SK-N-SH treated with all-trans-retinoic acid at 6 μM for 48 hours (cell line): ENCODE data around the gene BBS9.

Experiments
- ATAC-seq: fragments of 200-7000 bp; cut with Tn5 transposase; 3 replicates; pipeline ENCODE4 v1.9.1; 2020; ENCODE audit warnings: mild to moderate bottlenecking, moderate library complexity
- ARNTL ChIP-seq: fragments of 450-650 bp; formaldehyde crosslinking; IDR thresholded peaks from 2 replicates; pipeline ENCODE4 v1.5.0; 2020; ENCODE audit warnings: low read depth, mild to moderate bottlenecking, moderate library complexity, borderline replicate concordance
- BACH2 ChIP-seq: fragments of 250-450 bp; sonication (Bioruptor Pico); IDR thresholded peaks from 2 replicates; pipeline ENCODE4 v1.9.0; 2021; ENCODE audit warnings: mild to moderate bottlenecking, borderline replicate concordance
- CSDC2 ChIP-seq: fragments of 250-450 bp; sonication (Bioruptor Pico); IDR thresholded peaks from 2 replicates; pipeline ENCODE4 v1.5.0; 2020; ENCODE audit warnings: mild to moderate bottlenecking, moderate library complexity
- ESRRG ChIP-seq: fragments of 250-450 bp; sonication (Bioruptor Pico); IDR thresholded peaks from 2 replicates; pipeline ENCODE4 v1.6.1; 2021; ENCODE audit warnings: mild to moderate bottlenecking
- GLIS3 ChIP-seq: fragments of 250-450 bp; sonication (Bioruptor Pico); IDR thresholded peaks from 2 replicates; pipeline ENCODE4 v1.5.0; 2020; ENCODE audit warnings: mild to moderate bottlenecking, moderate library complexity
- OSR1 ChIP-seq: fragments of 250-450 bp; sonication (Bioruptor Pico); IDR thresholded peaks from 2 replicates; pipeline ENCODE4 v1.8.0; 2022; ENCODE audit warnings: moderate library complexity, mild to moderate bottlenecking, inconsistent platforms
- POU6F1 ChIP-seq: fragments of 250-450 bp; sonication (Bioruptor Pico); IDR thresholded peaks from 2 replicates; pipeline ENCODE4 v1.8.0; 2021; ENCODE audit warnings: low read depth, mild to moderate bottlenecking, moderate library complexity, borderline replicate concordance
- PPARA ChIP-seq: fragments of 250-450 bp; sonication (Bioruptor Pico); IDR thresholded peaks from 2 replicates; pipeline ENCODE4 v1.5.0; 2020; ENCODE audit warnings: mild to moderate bottlenecking, borderline replicate concordance
- RARB ChIP-seq: fragments of 250-450 bp; sonication (Bioruptor Pico); IDR thresholded peaks from 2 replicates; pipeline ENCODE4 v1.8.0; 2021; ENCODE audit warnings: mild to moderate bottlenecking, moderate library complexity
- SNAI2 ChIP-seq: fragments of 250-450 bp; sonication (Bioruptor Pico); IDR thresholded peaks from 2 replicates; pipeline ENCODE4 v1.5.0; 2020; ENCODE audit warnings: mild to moderate bottlenecking, moderate library complexity
- TCF4 ChIP-seq: fragments of 250-450 bp; sonication (Bioruptor Pico); IDR thresholded peaks from 2 replicates; pipeline ENCODE4 v1.8.0; 2021; ENCODE audit warnings: mild to moderate bottlenecking, moderate library complexity, borderline replicate concordance
- TOX ChIP-seq: fragments of 250-450 bp; sonication (Bioruptor Pico); IDR thresholded peaks from 2 replicates; pipeline ENCODE4 v1.8.0; 2021; ENCODE audit warnings: mild to moderate bottlenecking, moderate library complexity, borderline replicate concordance
- ZC3H10 ChIP-seq: fragments of 250-450 bp; sonication (Bioruptor Pico); IDR thresholded peaks from 2 replicates; pipeline ENCODE4 v1.5.1; 2021; ENCODE audit warnings: mild to moderate bottlenecking, moderate library complexity
- ZFP3 ChIP-seq: fragments of 250-450 bp; sonication (Bioruptor Pico); IDR thresholded peaks from 2 replicates; pipeline ENCODE4 v1.5.0; 2020; ENCODE audit warnings: mild to moderate bottlenecking, moderate library complexity
- ZFP30 ChIP-seq: fragments of 450-650 bp; formaldehyde crosslinking; IDR thresholded peaks from 2 replicates; pipeline ENCODE4 v1.5.0; 2022; ENCODE audit warnings: mild to moderate bottlenecking, moderate library complexity
- ZNF565 ChIP-seq: fragments of 450-650 bp; formaldehyde crosslinking; conservative IDR thresholded peaks from 2 replicates; pipeline ENCODE4 v1.5.0; 2020; ENCODE audit warnings: low read depth, mild to moderate bottlenecking, moderate library complexity
- ZNF70 ChIP-seq: fragments of 450-650 bp; formaldehyde crosslinking; IDR thresholded peaks from 2 replicates; pipeline ENCODE4 v1.5.0; 2020; ENCODE audit warnings: mild to moderate bottlenecking, moderate library complexity
- ZNF8 ChIP-seq: fragments of 450-650 bp; formaldehyde crosslinking; IDR thresholded peaks from 2 replicates; pipeline ENCODE4 v1.5.0; 2020; ENCODE audit warnings: mild to moderate bottlenecking, moderate library complexity
- TF ChIP-seq, protein P1 (sequence below): fragments of 250-450 bp; sonication (Bioruptor Pico); IDR thresholded peaks from 2 replicates; pipeline ENCODE4 v1.8.0; 2020; ENCODE audit warnings: mild to moderate bottlenecking, moderate library complexity, borderline replicate concordance
- TF ChIP-seq, protein P2 (sequence below): fragments of 250-450 bp; sonication (Bioruptor Pico); IDR thresholded peaks from 2 replicates; pipeline ENCODE4 v1.5.1; 2021; ENCODE audit warnings: mild to moderate bottlenecking, moderate library complexity

Gene BBS9

GRCh38 chr7:33578166-33578565 lies 448.8 kb downstream of the BBS9 start:
- TF ChIP-seq ARNTL (CRISPR knock-in tag) (no peak), TCF4 (CRISPR knock-in tag) (no peak), ESRRG (CRISPR knock-in tag) (no peak), SNAI2 (no peak), ZNF70 (CRISPR knock-in tag) (no peak), ZFP30 (CRISPR knock-in tag) (no peak), ZC3H10 (CRISPR knock-in tag) (no peak), RARB (CRISPR knock-in tag) (no peak), PPARA (CRISPR knock-in tag) (no peak)
- TF ChIP-seq, all 23 proteins: peak for 0
- no peak for ATAC-seq

DNA sequence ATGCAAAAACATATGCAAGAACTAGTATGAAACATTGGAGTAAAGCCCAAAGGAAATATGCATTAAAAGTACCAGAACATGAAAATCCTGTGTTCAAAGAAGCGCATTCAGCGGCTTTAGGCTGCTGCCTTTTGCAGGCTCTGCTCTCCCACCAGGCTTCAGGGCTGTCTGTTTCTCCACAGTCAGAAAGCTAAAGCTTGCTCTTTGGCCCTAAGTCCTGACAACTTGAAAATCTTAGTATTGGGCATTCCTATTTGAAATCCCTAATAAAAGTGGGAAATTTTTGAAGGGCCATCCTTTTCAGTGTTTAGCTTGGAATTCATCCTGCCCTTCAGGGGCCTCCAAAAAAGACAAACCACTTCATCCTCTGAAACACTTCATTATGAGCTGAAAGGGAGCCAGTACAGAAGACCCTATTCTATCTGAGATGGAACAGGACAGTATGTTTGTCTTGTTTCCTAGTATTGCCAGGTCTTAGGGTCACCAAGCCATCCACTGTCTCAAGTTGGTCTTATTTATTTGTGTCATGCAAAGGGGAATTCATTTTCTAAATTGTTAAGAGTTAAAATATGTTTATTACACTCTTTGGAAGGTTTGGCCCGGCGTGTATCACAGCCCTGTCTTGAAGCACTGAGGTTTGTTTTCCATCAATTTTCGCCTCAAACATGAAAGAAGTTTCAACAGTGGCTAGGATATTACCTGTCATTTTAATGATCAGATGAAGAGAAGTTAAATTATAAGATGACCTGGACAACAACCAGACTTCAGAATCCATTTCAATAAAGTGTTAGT lies 449.7 kb downstream of the BBS9 start:
- no peak for ATAC-seq
- no peak for TF ChIP-seq SNAI2
- no peak for TF ChIP-seq ZFP30 (CRISPR knock-in tag)
- TF ChIP-seq TCF4 (CRISPR knock-in tag) = no peak
- TF ChIP-seq CSDC2 (CRISPR knock-in tag) = no peak
- TF ChIP-seq ARNTL (CRISPR knock-in tag) = no peak
- TF ChIP-seq PPARA (CRISPR knock-in tag) = no peak

DNA sequence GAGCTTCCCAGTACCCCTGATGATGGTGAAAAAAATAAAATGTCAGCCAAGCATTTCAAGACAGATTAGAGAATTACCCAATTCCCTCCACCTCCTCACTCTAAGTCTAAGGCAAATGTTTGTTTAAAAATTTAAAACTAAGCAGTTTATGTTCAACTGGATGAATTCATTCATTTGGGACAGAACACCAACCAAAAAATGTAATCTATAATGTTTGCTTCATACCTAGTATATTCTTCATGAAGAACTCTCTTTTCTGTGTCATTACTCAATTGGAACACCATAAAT lies 450.3 kb downstream of the BBS9 start:
- no peak for ATAC-seq
- TF ChIP-seq ZNF565 (CRISPR knock-in tag) (no peak), GLIS3 (CRISPR knock-in tag) (no peak), SNAI2 (no peak), ZC3H10 (CRISPR knock-in tag) (no peak)
- TF ChIP-seq, protein P1, sequence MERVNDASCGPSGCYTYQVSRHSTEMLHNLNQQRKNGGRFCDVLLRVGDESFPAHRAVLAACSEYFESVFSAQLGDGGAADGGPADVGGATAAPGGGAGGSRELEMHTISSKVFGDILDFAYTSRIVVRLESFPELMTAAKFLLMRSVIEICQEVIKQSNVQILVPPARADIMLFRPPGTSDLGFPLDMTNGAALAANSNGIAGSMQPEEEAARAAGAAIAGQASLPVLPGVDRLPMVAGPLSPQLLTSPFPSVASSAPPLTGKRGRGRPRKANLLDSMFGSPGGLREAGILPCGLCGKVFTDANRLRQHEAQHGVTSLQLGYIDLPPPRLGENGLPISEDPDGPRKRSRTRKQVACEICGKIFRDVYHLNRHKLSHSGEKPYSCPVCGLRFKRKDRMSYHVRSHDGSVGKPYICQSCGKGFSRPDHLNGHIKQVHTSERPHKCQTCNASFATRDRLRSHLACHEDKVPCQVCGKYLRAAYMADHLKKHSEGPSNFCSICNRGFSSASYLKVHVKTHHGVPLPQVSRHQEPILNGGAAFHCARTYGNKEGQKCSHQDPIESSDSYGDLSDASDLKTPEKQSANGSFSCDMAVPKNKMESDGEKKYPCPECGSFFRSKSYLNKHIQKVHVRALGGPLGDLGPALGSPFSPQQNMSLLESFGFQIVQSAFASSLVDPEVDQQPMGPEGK (CRISPR knock-in tag) = no peak

DNA sequence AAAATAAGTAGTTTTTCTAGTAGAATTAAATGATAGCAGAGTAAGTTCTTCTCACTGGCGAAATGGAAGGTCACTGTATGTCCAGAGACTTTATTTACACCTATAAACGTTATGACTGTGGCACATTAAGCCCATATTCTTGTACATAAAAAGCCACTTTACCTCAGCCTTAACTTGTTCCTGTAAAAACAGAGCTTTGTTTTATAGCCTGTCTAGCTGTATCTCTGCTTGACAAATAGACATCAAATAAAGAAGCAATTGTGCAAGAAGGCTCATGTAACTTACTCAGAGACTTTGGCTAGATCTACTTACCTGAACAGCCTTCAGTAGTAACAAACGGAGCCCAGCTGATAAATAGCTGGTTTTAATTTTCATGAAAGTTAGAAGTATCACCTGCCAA lies 451.9 kb downstream of the BBS9 start:
- ATAC-seq = no peak
- TF ChIP-seq ARNTL (CRISPR knock-in tag) (no peak), ZNF70 (CRISPR knock-in tag) (no peak), GLIS3 (CRISPR knock-in tag) (no peak), ZNF8 (no peak), BACH2 (CRISPR knock-in tag) (no peak), ESRRG (CRISPR knock-in tag) (no peak), CSDC2 (CRISPR knock-in tag) (no peak)
- TF ChIP-seq, protein P2, sequence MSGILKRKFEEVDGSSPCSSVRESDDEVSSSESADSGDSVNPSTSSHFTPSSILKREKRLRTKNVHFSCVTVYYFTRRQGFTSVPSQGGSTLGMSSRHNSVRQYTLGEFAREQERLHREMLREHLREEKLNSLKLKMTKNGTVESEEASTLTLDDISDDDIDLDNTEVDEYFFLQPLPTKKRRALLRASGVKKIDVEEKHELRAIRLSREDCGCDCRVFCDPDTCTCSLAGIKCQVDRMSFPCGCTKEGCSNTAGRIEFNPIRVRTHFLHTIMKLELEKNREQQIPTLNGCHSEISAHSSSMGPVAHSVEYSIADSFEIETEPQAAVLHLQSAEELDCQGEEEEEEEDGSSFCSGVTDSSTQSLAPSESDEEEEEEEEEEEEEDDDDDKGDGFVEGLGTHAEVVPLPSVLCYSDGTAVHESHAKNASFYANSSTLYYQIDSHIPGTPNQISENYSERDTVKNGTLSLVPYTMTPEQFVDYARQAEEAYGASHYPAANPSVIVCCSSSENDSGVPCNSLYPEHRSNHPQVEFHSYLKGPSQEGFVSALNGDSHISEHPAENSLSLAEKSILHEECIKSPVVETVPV (CRISPR knock-in tag) = no peak

GRCh38 chr7:33582104-33582503 lies 452.7 kb downstream of the BBS9 start:
- TF ChIP-seq POU6F1 (CRISPR knock-in tag) = no peak
- TF ChIP-seq CSDC2 (CRISPR knock-in tag) = no peak
- no peak for TF ChIP-seq ZNF8
- no peak for TF ChIP-seq ARNTL (CRISPR knock-in tag)
- TF ChIP-seq ZFP3 (CRISPR knock-in tag) = no peak
- no peak for TF ChIP-seq ZNF565 (CRISPR knock-in tag)
- TF ChIP-seq TOX (CRISPR knock-in tag) = no peak
- TF ChIP-seq ZNF70 (CRISPR knock-in tag) = no peak
- no peak for TF ChIP-seq RARB (CRISPR knock-in tag)
- no peak for TF ChIP-seq OSR1 (CRISPR knock-in tag)
- no peak for ATAC-seq
